Stomach (tissue), 4 donors: Measurements from ENCODE around the gene NEURL1B.

Experiments used
- POLR2AphosphoS5 ChIP-seq, 3 donors: sonication (generic); formaldehyde crosslinking; IDR thresholded peaks; one replicate each; pipeline ENCODE4 v1.6.1; 2016; ENCODE audit warnings: antibody characterized with exemption in 3 of 3
- TF ChIP-seq, protein P1 (sequence below), 7 experiments: fragments of 450-650 bp in 4 of 7; fragments of 200-600 bp in 3 of 7; sonication (generic) in 3 of 7; IDR thresholded peaks; one replicate each; pipeline ENCODE4 v1.5.1; 2016 to 2019; ENCODE audit warnings: antibody characterized with exemption in 7 of 7, control low read depth in 2 of 7, mild to moderate bottlenecking in 1 of 7

- TF ChIP-seq, protein P1, sequence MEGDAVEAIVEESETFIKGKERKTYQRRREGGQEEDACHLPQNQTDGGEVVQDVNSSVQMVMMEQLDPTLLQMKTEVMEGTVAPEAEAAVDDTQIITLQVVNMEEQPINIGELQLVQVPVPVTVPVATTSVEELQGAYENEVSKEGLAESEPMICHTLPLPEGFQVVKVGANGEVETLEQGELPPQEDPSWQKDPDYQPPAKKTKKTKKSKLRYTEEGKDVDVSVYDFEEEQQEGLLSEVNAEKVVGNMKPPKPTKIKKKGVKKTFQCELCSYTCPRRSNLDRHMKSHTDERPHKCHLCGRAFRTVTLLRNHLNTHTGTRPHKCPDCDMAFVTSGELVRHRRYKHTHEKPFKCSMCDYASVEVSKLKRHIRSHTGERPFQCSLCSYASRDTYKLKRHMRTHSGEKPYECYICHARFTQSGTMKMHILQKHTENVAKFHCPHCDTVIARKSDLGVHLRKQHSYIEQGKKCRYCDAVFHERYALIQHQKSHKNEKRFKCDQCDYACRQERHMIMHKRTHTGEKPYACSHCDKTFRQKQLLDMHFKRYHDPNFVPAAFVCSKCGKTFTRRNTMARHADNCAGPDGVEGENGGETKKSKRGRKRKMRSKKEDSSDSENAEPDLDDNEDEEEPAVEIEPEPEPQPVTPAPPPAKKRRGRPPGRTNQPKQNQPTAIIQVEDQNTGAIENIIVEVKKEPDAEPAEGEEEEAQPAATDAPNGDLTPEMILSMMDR (IDR thresholded peaks at IDR 0.05): no peak
- no peak for TF ChIP-seq POLR2AphosphoS5 (IDR thresholded peaks at IDR 0.05)
Observed at GRCh38 chr5:172683264-172683644, 42.2 kb downstream of the NEURL1B start.
